Stimulated activated CD8-positive, alpha-beta memory T cell treated with anti-CD3 and anti-CD28 coated beads, Interleukin-2, amount 100 ng/mL, for 1 hour (primary cell): Measurements from ENCODE around the gene CORO1C.
A peak's percentile ranks its signal among the peaks of the same experiment; 100 is the strongest.
"Not testable (repeated sequence)": the region's sequence is repeated elsewhere in the genome, so short reads cannot be mapped to it uniquely, and the experiment has no call there.

Experiments
- DNase-seq, 2 donors: peaks; one replicate each; pipeline ENCODE4 v3.0.0-alpha.2; 2020; ENCODE audit warnings: low read depth in 2 of 2

CORO1C gene

DNA sequence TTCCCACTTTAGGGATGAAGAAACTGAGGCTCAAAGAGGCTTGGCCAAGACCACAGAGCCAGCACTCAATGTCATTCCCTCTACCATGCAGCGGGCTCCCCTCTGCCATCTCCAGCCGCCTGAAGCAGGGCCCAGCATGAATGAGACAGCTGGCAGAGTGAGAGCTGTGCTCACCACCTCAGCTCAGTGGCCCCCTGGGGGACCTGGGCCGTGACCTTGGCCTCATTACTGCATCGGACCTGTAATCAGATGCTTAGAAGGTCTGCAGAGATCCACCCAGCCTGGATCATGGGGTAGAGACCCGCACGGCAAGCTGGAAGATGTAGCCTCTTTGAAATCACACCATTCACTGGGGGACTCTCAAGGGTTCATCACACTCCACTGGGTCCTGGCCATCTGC, 22.7 kb upstream of the CORO1C start:
- no peak for DNase-seq

DNA sequence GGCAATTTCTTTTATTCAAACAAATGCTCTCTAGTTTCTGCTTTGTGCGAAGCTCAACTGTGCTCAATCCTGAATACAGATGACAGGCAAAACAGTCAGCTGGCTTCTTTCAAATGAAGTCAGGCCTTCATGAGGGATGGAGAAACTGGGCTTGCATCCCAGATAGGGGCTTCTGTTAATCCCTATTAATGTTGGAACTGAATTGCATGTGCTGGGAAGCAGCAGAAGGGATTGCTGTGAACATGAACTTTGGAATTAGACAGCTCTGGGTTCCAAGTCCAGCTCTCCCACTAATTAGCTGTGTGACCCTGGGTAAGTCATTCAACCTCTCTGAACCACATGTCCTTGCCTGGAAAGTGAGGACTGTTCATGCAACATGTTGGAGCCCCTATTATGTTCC, 21.1 kb upstream of the CORO1C start:
- no peak for DNase-seq

DNA sequence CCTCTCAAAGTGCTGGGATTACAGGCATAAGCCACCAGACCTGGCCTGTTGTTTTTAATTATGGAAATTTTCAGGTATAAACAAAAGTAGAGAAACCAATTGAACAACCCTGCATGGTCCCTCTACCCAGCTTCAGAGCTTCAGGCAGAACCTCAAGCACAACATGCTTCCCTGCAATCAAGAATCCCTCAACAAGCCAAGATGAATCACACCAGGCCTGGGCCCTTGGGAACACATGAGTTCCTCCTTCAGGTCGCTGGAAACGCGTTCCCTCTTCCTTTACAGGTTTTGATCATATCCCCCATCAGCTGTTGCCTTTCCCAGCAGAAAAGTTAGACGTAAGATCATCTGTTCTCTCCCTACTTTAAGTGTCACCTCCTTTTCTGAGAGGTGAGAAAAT, 20.5 kb upstream of the CORO1C start:
- DNase-seq: no peak

DNA sequence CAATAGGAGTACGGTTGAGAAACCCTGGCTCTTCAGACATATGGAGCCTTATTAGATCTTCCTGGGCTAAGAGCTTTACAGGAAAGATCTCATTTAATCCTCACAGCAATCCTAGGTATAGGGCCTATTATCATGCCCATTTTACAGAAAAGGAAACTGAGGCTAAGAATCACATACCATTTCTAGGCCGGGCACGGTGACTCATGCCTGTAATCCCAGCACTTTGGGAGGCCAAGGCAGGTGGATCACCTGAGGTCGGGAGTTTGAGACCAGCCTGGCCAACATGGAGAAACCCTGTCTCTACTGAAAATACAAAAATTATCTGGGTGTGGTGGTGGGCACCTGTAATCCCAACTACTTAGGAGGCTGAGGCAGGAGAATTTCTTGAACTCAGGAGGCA, 19.7 kb upstream of the CORO1C start:
- DNase-seq: not testable (repeated sequence)

DNA sequence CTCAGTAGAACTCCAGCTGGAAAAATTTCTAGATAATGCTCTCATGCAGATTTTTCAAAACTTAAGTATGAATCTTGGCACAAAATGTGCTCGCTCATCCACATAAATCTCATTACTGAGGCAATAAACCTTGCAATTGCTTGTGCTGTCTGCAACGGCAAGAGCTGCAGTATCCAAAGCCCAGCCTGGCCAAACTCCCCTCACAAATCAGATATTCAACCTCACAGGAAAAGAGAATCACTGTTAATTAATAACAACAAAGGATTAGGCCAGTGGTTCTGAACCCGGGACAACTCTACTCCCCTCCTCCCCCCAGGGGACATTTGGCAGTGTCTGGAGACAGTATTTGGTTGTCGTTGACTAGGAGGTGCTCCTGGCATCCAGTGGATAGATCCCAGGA, 19.2 kb upstream of the CORO1C start:
- no peak for DNase-seq

DNA sequence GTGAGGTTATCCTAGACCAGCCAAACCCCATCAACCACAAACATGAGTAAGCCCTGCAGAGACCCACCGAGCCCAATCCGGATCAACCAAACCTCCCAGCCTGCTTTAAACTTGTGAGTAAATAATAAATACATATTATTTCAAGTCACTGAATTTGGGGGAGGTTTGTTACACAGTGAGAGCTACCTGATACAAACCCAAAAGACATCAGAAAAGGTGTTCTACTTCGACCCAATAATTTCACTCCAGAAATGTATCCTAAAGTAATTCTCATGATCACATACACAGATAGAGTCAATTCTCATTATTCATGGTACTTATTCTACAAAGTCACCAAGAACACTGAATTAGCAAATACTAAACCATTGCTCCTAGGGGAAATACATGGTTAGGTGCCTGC, 16.2 kb upstream of the CORO1C start:
- DNase-seq: no peak

DNA sequence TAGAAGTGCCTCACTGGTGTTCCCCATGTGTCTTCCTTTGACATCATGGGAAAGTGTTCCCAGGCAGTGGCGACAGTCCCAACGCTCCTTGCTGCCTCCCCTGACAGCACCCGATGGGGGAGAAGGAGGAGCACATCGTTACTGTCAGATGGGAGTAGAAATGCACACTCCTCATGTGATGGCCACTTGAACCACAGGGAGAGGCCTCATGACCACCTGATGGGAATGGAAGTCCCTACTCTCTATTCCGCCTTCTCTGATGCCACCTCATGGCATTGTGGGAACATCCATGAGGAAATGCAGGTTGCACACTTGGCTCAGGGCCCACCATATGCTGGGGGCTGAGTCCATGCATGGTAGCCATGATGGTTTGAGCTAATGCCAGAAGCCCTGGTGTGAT, 14.3 kb upstream of the CORO1C start:
- no peak for DNase-seq

DNA sequence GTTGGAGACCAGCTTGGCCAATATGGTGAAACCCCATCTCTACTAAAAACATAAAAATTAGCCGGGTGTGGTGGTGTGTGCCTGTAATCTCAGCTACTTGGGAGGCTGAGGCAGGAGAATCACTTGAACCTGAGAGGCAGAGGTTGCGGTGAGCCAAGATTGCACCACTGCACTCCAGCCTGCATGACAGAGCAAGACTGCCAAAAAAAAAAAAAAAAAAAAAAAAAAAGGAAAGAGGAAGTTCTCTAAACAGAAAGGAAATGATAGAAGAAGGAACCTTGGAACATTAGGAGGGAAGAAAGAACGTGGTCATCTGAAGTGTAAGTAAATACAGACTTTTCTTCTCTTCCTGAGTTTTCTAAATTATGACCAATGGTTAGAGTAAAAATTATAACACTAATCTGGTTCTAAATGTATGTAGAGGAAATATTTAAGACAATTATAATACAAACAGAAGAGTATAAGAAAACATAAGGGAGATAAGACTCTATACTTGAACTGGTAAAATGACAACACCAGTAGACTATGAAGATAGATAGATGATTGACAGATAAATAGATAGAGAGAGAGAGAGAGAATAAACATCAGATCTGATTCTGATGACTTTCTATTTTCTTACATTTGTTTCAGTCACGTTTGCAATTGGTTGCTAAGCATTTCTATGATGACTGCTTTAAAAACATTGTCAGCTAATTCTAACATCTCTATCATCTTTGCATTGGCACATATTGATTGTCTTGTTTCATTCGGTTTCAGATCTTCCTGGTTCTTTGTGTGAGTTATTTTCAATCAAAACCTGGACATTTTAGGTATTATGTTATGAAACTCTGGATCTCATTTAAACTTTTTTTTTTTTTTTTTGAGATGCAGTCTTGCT, 12.9 kb upstream of the CORO1C start:
- no peak for DNase-seq

DNA sequence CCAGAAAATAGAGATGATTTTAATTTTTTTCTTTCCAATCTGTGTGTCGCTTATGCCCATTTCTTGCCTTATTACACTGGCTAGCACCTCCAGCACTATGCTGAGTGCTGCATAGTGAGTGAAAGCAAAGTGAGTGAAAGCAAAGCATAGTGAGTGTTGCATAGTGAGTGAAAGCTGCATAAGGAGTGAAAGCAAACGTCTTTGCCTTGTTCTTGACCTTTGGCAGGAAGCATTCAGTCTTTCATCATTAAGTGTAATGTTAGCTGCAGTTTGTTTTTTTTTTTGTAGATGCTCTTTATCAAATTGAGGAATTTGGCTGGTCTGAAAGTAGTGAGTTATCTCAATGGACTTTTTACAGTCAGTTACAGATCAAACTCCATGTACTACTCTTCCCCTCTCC, 6.9 kb upstream of the CORO1C start:
- DNase-seq: no peak

DNA sequence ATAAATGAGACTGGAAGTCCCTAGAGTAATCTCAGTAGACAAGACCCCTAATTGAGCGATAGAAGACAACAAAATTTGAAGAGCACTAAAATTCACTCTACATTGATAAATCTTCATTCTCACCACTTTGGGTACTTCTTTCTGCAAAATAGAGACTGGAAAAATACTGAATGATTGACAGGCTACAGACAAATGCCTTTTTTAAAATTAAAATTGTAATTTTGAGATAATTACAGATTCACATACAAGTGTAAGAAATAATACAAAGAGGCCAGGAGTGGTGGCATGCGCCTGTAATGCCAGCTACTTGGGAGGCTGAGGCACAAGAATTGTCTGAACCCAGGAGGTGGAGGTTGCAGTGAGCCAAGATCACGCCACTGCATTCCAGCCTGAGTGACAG, 4.5 kb upstream of the CORO1C start:
- DNase-seq: no peak

DNA sequence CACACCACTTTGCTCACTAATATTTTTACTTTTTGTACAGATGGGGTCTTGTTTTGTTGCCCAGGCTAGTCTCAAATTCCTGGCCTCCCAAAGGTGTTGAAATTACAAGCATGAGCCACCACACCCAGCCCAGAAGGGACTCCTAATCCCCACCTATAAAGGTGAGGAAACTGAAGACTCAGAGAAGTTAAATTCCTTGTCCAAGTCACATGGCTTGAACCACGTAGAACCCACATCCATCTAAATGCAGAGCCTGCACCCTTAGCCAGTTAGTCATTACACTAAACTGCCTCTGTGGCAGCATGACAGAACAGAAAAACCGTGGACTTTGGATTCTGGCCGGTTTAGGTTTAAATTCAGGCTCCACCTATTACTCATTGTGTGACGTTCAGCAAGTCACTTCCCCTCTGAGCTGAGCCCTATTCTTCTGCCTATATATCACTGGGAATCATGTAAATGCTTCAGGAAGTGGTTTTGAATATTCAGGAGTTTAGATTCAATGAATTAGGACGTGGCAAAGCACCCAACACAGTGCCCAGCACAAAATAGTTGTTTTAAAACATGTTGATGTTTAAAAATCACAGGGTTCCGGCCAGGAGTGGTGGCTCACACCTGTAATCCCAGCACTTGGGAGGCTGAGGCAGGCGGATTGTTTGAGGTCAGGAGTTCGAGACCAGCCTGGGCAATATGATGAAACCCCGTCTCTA, 3.0 kb upstream of the CORO1C start:
- DNase-seq: no peak

DNA sequence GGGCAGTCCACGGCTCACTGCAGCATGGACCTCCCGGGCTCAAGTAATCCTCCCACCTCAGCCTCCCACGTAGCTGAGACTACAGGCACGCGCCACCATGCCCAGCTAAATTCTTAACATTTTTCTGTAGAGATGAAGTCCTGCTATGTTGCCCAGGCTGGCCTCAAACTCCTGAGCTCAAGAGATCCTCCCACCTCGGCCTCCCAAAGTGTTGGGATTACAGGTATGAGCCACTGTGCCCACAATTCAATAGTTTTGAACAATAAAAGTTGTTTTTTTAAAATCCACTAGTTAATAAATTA, 1.9 kb upstream of the CORO1C start:
- DNase-seq: not testable (repeated sequence)

DNA sequence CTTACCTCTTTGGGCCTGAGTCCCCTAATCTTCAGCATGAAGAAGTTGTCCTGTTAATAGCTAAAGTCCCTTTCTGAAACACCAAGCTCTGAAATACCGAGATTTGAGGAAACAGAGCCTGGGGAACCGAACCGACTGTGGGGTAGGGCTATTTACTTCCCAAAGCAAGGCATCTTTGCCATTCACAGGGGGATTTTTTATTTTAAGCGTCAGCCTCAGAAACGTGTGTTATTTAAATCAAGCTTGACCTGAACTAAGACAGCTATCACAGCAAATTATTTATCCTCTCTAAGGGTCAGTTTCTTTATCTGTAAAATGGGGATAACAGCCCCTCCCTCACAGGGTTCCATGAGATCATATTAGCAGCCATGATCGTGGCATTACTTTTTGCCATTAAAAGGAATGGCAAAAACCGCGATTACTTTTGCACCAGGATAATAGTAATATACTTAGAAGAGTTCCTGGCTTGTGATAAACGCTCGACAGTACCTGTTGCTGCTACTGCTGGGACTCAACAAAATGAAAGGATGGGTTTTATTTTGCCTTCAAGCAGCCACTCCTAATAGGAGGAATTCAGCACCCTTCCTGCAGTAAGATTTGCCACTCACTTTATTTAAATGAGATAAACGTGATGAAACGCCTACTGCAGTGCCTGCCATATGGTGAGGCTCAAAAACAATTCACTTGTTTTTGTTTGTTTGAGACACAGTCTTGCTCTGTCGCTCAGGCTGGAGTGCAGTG, 1.3 kb upstream of the CORO1C start:
- DNase-seq: no peak

DNA sequence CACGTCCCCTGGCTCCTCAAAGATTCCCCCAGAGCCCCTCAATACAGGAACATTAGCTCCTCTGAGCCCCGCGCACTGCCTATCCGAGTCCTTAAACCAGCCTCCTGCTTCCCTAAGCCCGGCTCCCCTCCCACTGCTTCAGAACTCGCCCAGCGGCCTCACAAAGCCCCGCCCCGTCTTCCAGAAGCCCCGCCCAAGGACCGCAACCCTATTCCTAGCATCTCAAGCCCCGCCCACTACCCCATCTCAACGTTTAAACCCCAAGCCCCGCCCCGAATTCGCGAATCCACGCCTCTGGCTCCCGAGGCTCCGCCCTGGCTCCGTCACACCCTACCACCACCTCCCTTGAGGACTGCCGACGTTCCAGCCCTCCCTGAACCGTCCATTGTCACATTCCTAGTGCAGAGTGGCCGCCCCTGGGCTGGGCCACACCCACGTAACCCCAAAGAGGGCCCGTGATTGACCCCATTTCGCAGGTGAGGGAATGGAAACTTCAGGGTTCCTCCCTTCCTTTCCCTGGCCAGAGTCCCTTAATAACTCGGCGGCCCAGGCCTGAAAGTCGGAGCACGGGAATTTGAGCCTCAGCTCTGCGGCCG, 646 bp upstream of the CORO1C start:
- DNase-seq: peak; percentile 88 to 94

DNA sequence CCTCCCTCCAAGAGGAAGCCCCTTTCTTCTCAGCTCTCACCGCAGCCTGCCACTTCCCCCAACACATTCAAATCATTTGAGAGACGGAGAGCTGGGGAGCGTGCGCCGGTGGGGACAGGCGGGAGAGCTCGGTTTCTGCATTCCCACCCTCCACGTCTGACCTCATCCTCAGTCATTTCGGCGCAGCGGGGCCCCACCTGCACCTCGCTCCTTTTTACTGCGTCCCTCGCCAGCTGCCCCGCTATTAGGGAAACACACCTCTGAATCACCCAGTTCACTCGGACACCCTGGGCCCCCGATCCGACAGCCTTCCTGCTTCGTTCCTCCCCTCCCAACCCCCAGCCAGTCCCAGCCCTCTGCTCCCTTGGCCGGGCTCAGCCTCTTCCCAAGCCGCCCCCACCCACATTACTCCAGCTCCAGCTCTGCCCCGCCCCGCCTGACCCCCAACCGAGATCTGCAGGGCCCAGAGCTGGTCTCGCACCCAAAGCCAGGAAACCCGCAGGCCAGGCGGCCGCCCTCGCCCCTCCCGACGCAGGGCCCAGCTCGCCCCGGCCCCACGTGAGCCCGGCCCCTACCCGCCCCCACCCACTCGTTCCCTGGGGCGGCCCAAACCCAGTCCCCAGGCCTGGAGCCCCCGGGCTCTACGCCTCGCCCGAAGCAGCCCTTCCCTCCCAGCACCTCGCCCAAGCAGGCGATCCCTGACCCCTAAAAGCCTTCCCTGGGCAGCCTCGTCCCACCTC, 783 bp downstream of the CORO1C start:
- no peak for DNase-seq

DNA sequence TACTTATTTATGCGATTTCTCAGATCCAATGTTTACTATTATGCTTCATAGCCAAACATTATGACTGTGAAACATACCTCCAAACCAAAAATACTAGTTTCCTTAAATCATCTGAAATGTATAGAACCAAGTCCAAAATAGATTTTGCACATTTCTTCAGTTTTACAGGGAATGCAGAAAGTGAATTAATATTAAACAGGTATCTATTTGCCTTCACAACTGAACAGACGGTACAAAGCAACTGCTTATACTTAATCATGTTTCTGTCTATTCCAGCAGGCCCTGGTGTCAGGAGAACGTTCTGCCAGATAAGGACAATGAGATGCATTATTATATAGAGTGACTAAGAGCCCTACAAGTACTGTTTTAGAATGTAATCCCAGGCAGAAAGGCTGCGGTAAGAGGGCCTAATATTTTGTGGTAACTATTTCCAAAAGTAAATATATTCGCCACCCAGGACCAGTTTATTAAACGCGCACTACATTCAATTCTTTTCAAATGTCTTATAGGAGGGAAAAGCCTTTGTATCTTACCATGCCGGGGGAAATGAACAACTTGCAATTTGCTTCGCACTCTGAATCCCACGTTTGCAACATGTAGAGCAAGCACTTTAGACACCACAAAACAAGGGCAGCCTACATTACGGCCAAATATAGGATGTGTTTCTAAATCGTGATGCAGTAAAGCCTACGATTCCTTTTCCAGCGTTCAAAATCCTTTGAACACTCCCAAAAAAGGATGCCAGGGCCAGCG, 1.5 kb downstream of the CORO1C start:
- DNase-seq: no peak

DNA sequence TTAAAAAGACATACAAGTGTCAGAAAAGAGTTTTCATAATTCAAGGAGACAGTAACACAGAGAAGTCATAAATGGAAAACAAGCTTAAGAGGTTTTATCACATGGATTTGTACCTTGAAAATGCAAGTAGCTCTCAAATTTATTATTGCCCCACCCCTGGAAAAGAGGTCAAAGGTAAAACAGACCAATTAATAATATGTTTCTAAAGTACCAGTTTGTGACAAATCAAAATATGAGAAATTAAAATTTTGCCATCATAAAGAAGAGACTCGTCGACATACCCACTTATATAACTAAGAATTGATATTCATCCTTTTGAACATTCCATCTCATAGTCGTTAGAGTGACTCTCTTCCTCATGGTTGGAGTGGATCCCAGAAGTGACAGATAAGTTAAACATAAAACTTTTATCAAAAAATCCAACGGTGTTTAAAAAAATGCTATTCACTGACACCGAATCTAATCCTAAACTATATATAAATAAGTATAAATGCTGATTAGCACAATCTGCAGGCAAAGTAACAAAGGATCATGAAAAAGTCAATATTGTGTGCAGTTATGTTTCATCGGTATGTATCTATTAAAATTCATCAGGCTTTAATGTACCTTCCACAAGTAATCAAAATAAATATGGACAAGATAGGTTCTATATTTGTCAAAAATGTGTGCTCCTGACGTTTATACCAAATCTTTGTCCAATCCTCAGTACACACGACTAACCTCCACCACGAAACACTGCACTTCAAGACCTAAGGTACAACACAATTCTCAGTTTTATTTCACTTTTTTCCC, 2.3 kb downstream of the CORO1C start:
- no peak for DNase-seq

DNA sequence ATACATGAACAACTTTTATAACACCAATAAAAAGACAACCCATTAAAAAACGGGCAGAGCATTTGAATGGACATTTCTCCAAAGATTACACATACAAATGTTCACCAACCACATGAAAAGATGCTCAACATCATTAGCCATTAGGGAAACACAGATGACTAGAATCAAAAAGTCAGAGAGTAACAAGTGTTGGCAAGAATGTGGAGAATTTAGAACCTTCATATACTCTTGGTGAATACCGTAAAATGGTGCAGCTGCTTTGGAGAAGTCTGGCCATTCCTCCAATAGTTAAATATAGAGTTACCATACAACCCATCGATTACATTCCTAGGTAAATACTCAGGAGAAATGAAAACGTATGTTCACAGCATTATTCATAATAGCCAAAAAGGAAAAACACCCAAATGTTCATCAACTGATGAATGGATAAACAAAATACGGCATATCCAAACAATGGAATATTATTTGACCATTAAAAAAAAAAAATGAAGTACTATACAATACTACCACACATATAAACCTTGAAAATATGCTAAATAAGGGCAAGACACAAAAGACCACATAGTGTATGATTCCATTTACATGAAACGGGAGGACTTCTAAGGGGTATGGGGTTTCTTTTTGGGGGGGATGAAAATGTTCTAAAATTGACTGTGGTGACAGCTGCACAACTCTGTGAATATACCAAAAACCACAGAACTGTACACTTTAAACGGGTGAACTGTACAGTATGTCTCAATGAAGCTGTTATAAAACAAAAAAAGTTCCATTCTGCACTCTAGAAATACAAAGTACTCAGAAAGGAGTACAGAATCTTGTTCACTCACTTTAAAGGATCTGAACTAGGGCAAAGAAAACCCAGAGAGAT, 3.2 kb downstream of the CORO1C start:
- DNase-seq: no peak

DNA sequence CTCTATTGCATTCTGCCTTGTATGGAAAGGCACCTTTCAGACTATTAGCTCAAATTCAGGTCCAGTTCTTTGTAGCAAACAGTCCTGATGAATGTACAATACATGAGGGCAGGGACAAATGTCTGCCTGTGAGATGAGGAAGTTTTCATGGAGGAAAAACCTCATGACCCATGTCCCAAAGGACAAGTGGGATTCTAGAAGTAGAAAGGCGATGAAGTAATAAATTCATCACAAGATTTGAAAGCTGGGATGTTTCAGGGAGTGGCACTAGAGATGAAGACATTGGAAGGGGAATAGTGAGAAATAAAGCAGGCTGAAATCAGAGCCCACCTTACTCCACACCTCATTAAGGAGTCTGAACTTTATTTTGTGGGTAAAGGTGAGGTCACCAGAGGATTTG, 4.2 kb downstream of the CORO1C start:
- DNase-seq: no peak

DNA sequence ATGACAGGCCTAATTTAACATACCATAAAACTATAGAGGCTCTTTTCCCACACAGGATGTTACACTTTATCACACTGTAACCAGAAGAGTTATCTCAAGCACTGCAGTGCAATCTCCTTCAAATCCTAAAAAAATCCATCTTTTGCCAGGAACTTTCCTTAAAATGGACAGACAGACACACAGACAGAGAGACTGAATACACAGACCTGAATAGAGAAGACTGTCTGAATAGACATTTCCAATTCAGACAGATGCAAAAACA, 6.5 kb downstream of the CORO1C start:
- DNase-seq: no peak
